Measurements from ENCODE around the gene BLOC1S1. TPM values are rescaled to one million over a fixed set of nuclear protein-coding genes. Genes with fewer than 3 reads are reported as not detected.

BLOC1S1 gene
- polyA plus RNA-seq, 1 donor (not counting 4 experiments of a cell fraction or from before 2014, with no cell fraction given), result 62.5 TPM

GRCh38 chr12:55686366-55687010, 29.4 kb upstream of the BLOC1S1 start:
- TF ChIP-seq CTCF (optimal IDR thresholded peaks at IDR 0.05 in 1 of 3, IDR thresholded peaks at IDR 0.05 in 1 of 3, conservative IDR thresholded peaks at IDR 0.05 in 1 of 3; ENCODE audit: extremely low read depth in 1 of 3, insufficient read depth in 2 of 3, low read length in 3 of 3), result no peak
- TF ChIP-seq EZH2 (IDR thresholded peaks at IDR 0.05; ENCODE audit: low read length), result no peak
- no peak for FAIRE-seq

GRCh38 chr12:55687746-55688145, 28.1 kb upstream of the BLOC1S1 start:
- no peaks in the 10 kb centered on the region for H3K9me1 ChIP-seq (ENCODE audit: control insufficient read depth, extremely low read depth, insufficient read depth, low read length)
- no peaks in the 10 kb centered on the region for H3K9me3 ChIP-seq (ENCODE audit: control insufficient read depth, low read depth, low read length)
- H3K4me1 ChIP-seq (ENCODE audit: control insufficient read depth, extremely low read depth, insufficient read depth, low read length), result no peaks in the 10 kb centered on the region
- no peak overlapping the region for H3K4me3 ChIP-seq (ENCODE audit: control insufficient read depth in 2 of 3, extremely low read depth in 1 of 3, insufficient read depth in 2 of 3, low read depth in 1 of 3, low read length in 3 of 3)
- H3K36me3 ChIP-seq (ENCODE audit: control insufficient read depth in 2 of 2, extremely low read depth in 1 of 2, insufficient read depth in 2 of 2, low read length in 2 of 2), result no peaks in the 10 kb centered on the region
- FAIRE-seq, result no peak
- no peak overlapping the region for H2AFZ ChIP-seq (ENCODE audit: control insufficient read depth, low read length)
- DNase-seq (ENCODE audit: low read depth, low spot score), result no peak
- no peaks in the 10 kb centered on the region for H3K79me2 ChIP-seq (ENCODE audit: control insufficient read depth, insufficient read depth, low read length)
- dilution Hi-C loops (cut with MboI; ENCODE audit: extremely low pct_ligation_motif_present, low sequenced_read_pairs), result loop anchor here (5.0 kb wide), 1 partner anchor 35 kb away; the partner anchor contains the start of gene RDH5
- no peak overlapping the region for H3K27ac ChIP-seq (ENCODE audit: control insufficient read depth, insufficient read depth, low read length)
- no peaks in the 10 kb centered on the region for H4K20me1 ChIP-seq (ENCODE audit: control insufficient read depth, extremely low read depth, insufficient read depth, low read length)
- no peak overlapping the region for H3K9ac ChIP-seq (ENCODE audit: control insufficient read depth, extremely low read depth, insufficient read depth, low read length)
- no peaks in the 10 kb centered on the region for H3K27me3 ChIP-seq (ENCODE audit: control insufficient read depth, extremely low read depth, insufficient read depth, low read length)
- H3K4me2 ChIP-seq (ENCODE audit: control insufficient read depth, extremely low read depth, insufficient read depth, low read depth, low read length), result no peak overlapping the region
- TF ChIP-seq EZH2 (IDR thresholded peaks at IDR 0.05; ENCODE audit: low read length), result no peak
- no peak for TF ChIP-seq CTCF (optimal IDR thresholded peaks at IDR 0.05 in 1 of 3, IDR thresholded peaks at IDR 0.05 in 1 of 3, conservative IDR thresholded peaks at IDR 0.05 in 1 of 3; ENCODE audit: extremely low read depth in 1 of 3, insufficient read depth in 2 of 3, low read length in 3 of 3)

More at GRCh38 chr12:55686366-55687010, 29.4 kb upstream of the BLOC1S1 start:
- no peak overlapping the region for H3K4me2 ChIP-seq (ENCODE audit: control insufficient read depth, extremely low read depth, insufficient read depth, low read depth, low read length)
- dilution Hi-C loops (cut with MboI; ENCODE audit: extremely low pct_ligation_motif_present, low sequenced_read_pairs), result loop anchor here (5.0 kb wide), 1 partner anchor 36 kb away; the partner anchor contains the start of gene RDH5
- no peaks in the 10 kb centered on the region for H3K9me1 ChIP-seq (ENCODE audit: control insufficient read depth, extremely low read depth, insufficient read depth, low read length)
- H3K36me3 ChIP-seq (ENCODE audit: control insufficient read depth in 2 of 2, extremely low read depth in 1 of 2, insufficient read depth in 2 of 2, low read length in 2 of 2), result no peaks in the 10 kb centered on the region
- H3K27ac ChIP-seq (ENCODE audit: control insufficient read depth, insufficient read depth, low read length), result no peak overlapping the region
- H4K20me1 ChIP-seq (ENCODE audit: control insufficient read depth, extremely low read depth, insufficient read depth, low read length), result no peaks in the 10 kb centered on the region
- H3K27me3 ChIP-seq (ENCODE audit: control insufficient read depth, extremely low read depth, insufficient read depth, low read length), result peaks cover 8% of the 10 kb centered on the region
- H3K79me2 ChIP-seq (ENCODE audit: control insufficient read depth, insufficient read depth, low read length), result no peaks in the 10 kb centered on the region
- H2AFZ ChIP-seq (ENCODE audit: control insufficient read depth, low read length), result no peak overlapping the region
- no peak for DNase-seq (ENCODE audit: low read depth, low spot score)
- no peaks in the 10 kb centered on the region for H3K4me1 ChIP-seq (ENCODE audit: control insufficient read depth, extremely low read depth, insufficient read depth, low read length)
- no peak overlapping the region for H3K4me3 ChIP-seq (ENCODE audit: control insufficient read depth in 2 of 3, extremely low read depth in 1 of 3, insufficient read depth in 2 of 3, low read depth in 1 of 3, low read length in 3 of 3)
- no peaks in the 10 kb centered on the region for H3K9me3 ChIP-seq (ENCODE audit: control insufficient read depth, low read depth, low read length)
- no peak overlapping the region for H3K9ac ChIP-seq (ENCODE audit: control insufficient read depth, extremely low read depth, insufficient read depth, low read length)

All from keratinocyte (primary cell).